Activated CD4-positive, alpha-beta T cell treated with anti-CD3 and anti-CD28 coated beads for 4 hours (primary cell): ENCODE measurements around the gene EXTL2.
A peak's percentile ranks its signal among the peaks of the same experiment; 100 is the strongest.
"Not testable (repeated sequence)": the region's sequence is repeated elsewhere in the genome, so short reads cannot be mapped to it uniquely, and the experiment has no call there.

Experiments
- DNase-seq, 2 donors: peaks; one replicate each; pipeline ENCODE4 v3.0.0-alpha.2; 2020

Gene EXTL2

GRCh38 chr1:100894603-100895539 is at the start of gene EXTL2:
Gene EXTL2, minus strand, starts transcription at chr1:100894842. Its CDS starts 6,085 bp downstream, at chr1:100888757.
- peak; percentile 46 to 63 for DNase-seq

GRCh38 chr1:100943533-100943932 is 48.9 kb upstream of the EXTL2 start:
- no peak for DNase-seq

GRCh38 chr1:100942304-100943046 is 47.8 kb upstream of the EXTL2 start:
- DNase-seq: no peak

GRCh38 chr1:100941580-100942216 is 47.1 kb upstream of the EXTL2 start:
- no peak for DNase-seq

- no peak for DNase-seq
Measured at GRCh38 chr1:100941098-100941527, 46.5 kb upstream of the EXTL2 start.

GRCh38 chr1:100936194-100936967 is 41.7 kb upstream of the EXTL2 start:
- no peak for DNase-seq

GRCh38 chr1:100933555-100933954 is 38.9 kb upstream of the EXTL2 start:
- not testable (repeated sequence) for DNase-seq

- DNase-seq: no peak
Measured at GRCh38 chr1:100931716-100932115, 37.1 kb upstream of the EXTL2 start.

- DNase-seq: no peak
Measured at GRCh38 chr1:100930494-100930893, 35.9 kb upstream of the EXTL2 start.

GRCh38 chr1:100928128-100928527 is 33.5 kb upstream of the EXTL2 start:
- DNase-seq: no peak

- DNase-seq: peak; percentile 34 to 37
Measured at GRCh38 chr1:100927276-100927675, 32.6 kb upstream of the EXTL2 start.

GRCh38 chr1:100926240-100926639 is 31.6 kb upstream of the EXTL2 start:
- no peak for DNase-seq

GRCh38 chr1:100924991-100925390 is 30.3 kb upstream of the EXTL2 start:
- DNase-seq: no peak

- peak; percentile 43 to 48 for DNase-seq
Measured at GRCh38 chr1:100924212-100924611, 29.6 kb upstream of the EXTL2 start.

- DNase-seq: no peak
Measured at GRCh38 chr1:100921110-100921706, 26.6 kb upstream of the EXTL2 start.

- no peak for DNase-seq
Measured at GRCh38 chr1:100912019-100912418, 17.4 kb upstream of the EXTL2 start.

GRCh38 chr1:100909018-100909417 is 14.4 kb upstream of the EXTL2 start:
- DNase-seq: no peak

GRCh38 chr1:100907887-100908286 is 13.2 kb upstream of the EXTL2 start:
- DNase-seq: no peak

- DNase-seq: no peak
Measured at GRCh38 chr1:100905181-100905580, 10.5 kb upstream of the EXTL2 start.

- no peak for DNase-seq
Measured at GRCh38 chr1:100904528-100904927, 9.9 kb upstream of the EXTL2 start.

GRCh38 chr1:100903777-100904176 is 9.1 kb upstream of the EXTL2 start:
- no peak for DNase-seq

- no peak for DNase-seq
Measured at GRCh38 chr1:100902365-100902764, 7.7 kb upstream of the EXTL2 start.
